Measurements from ENCODE around the gene HYAL3.

DNA sequence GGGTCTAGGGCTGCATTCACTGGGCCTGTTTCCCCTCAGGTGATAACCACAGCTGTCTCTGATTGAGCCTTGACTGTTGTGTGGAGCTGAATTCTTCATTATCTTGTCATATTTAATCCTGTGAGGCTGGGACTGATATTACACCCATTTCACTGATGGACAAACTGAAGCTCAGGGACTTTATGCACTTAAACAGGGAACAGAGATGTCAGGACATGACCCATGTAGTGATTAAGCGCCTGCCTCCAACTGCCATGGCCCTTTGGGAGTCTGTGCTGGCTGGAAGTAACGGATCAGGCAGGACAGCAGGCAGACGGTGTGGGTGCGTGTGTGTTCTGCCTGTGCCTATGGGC, 55.7 kb downstream of the HYAL3 start:
- no peak for TF ChIP-seq POLR2A (IDR thresholded peaks at IDR 0.05)
- TF ChIP-seq, protein P1, sequence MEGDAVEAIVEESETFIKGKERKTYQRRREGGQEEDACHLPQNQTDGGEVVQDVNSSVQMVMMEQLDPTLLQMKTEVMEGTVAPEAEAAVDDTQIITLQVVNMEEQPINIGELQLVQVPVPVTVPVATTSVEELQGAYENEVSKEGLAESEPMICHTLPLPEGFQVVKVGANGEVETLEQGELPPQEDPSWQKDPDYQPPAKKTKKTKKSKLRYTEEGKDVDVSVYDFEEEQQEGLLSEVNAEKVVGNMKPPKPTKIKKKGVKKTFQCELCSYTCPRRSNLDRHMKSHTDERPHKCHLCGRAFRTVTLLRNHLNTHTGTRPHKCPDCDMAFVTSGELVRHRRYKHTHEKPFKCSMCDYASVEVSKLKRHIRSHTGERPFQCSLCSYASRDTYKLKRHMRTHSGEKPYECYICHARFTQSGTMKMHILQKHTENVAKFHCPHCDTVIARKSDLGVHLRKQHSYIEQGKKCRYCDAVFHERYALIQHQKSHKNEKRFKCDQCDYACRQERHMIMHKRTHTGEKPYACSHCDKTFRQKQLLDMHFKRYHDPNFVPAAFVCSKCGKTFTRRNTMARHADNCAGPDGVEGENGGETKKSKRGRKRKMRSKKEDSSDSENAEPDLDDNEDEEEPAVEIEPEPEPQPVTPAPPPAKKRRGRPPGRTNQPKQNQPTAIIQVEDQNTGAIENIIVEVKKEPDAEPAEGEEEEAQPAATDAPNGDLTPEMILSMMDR (IDR thresholded peaks at IDR 0.05), result no peak
